H1 (cell line): ENCODE results near the gene SCGB1C2. TPM values are rescaled to one million over a fixed set of nuclear protein-coding genes. Genes with fewer than 3 reads are reported as not detected.

Experiments used
- CTCF ChIA-PET: fragments of 300-600 bp; sonication (Branson Sonifier 250); formaldehyde crosslinking; loops from one replicate; lab custom pipeline; 2021; ENCODE audit not compliant: partially characterized antibody; lab: Charles Lee
- POLR2A ChIA-PET: fragments of 300-600 bp; sonication (Branson Sonifier 250); formaldehyde crosslinking; loops from one replicate; lab custom pipeline; 2021; ENCODE audit warnings: inconsistent platforms; ENCODE audit not compliant: partially characterized antibody; lab: Charles Lee
- DNase-seq, 2 experiments: peaks; one replicate each; pipeline versions ENCODE4 v3.0.0 to v3.0.0-alpha.2; 2010 to 2022; ENCODE audit warnings: low spot score in 2 of 2, low read depth in 1 of 2, mixed read lengths in 1 of 2
- FAIRE-seq: peaks from 2 replicates; lab custom pipeline; 2011; peaks lifted over from hg19 to GRCh38; lab: Jason Lieb, UNC
- H2AFZ ChIP-seq: 2 replicates; pipeline ENCODE4 v1.8.1; 2012; ENCODE audit warnings: low read length, inconsistent platforms
- H2AK5ac ChIP-seq: 2 replicates; pipeline ENCODE4 v1.6.1; 2013; ENCODE audit warnings: low read depth, low read length
- H2BK120ac ChIP-seq: replicated peaks from 2 replicates; pipeline ENCODE3; 2013; ENCODE audit warnings: low read depth, low read length, inconsistent platforms
- H2BK12ac ChIP-seq: 2 replicates; pipeline ENCODE4 v1.6.1; 2013; ENCODE audit warnings: low read depth, low read length
- H2BK15ac ChIP-seq: 2 replicates; pipeline ENCODE4 v1.6.1; 2013; ENCODE audit warnings: low read length
- H2BK20ac ChIP-seq: 2 replicates; pipeline ENCODE4 v1.6.1; 2013; ENCODE audit warnings: low read length
- H2BK5ac ChIP-seq: 2 replicates; pipeline ENCODE4 v1.6.1; 2013; ENCODE audit warnings: low read depth, low read length
- H3K14ac ChIP-seq: 2 replicates; pipeline ENCODE4 v1.6.1; 2013; ENCODE audit warnings: inconsistent platforms; ENCODE audit not compliant: insufficient read length
- H3K18ac ChIP-seq: 2 replicates; pipeline ENCODE4 v1.6.1; 2013; ENCODE audit warnings: low read length; ENCODE audit errors: extremely low read depth
- H3K23ac ChIP-seq: 2 replicates; pipeline ENCODE4 v1.6.1; 2013; ENCODE audit warnings: inconsistent platforms; ENCODE audit not compliant: insufficient read length
- H3K23me2 ChIP-seq: 2 replicates; pipeline ENCODE4 v1.6.1; 2013; ENCODE audit warnings: low read depth, low read length
- H3K27ac ChIP-seq: 2 replicates; pipeline ENCODE4 v1.6.1; 2011; ENCODE audit warnings: low read depth, low read length, inconsistent platforms
- H3K27me3 ChIP-seq, 4 experiments: replicated peaks in 1 of 4; 1 replicate in 1 of 4; 2 replicates in 3 of 4; pipeline versions ENCODE4 v1.6.1 to v1.8.1; 2011 to 2013; ENCODE audit warnings: low read length in 3 of 4, mild to moderate bottlenecking in 3 of 4, inconsistent platforms in 2 of 4, mixed read lengths in 2 of 4, moderate library complexity in 1 of 4; ENCODE audit not compliant: control insufficient read depth in 3 of 4, insufficient read depth in 3 of 4; ENCODE audit errors: extremely low read depth in 1 of 4
- H3K36me3 ChIP-seq, 4 experiments: 2 replicates each; pipeline versions ENCODE4 v1.6.1 to v1.8.1; 2011 to 2013; ENCODE audit warnings: mild to moderate bottlenecking in 4 of 4, low read length in 3 of 4, moderate library complexity in 2 of 4, control low read depth in 1 of 4, inconsistent platforms in 1 of 4; ENCODE audit not compliant: insufficient read depth in 4 of 4, control insufficient read depth in 2 of 4
- H3K4ac ChIP-seq: replicated peaks from 2 replicates; pipeline ENCODE3; 2013; ENCODE audit warnings: low read length, low read depth, mixed read lengths, inconsistent platforms; ENCODE audit not compliant: insufficient read length
- H3K4me1 ChIP-seq, 4 experiments: replicated peaks in 1 of 4; 1 replicate in 1 of 4; 2 replicates in 3 of 4; pipeline versions ENCODE4 v1.6.1 to v1.8.1; 2011 to 2013; ENCODE audit warnings: low read length in 3 of 4, inconsistent platforms in 2 of 4, mixed read lengths in 1 of 4; ENCODE audit not compliant: insufficient read depth in 4 of 4, control insufficient read depth in 3 of 4
- H3K4me2 ChIP-seq, 2 experiments: 2 replicates each; pipeline versions ENCODE4 v1.6.1 to v1.8.1; 2011 to 2013; ENCODE audit warnings: low read depth in 2 of 2, low read length in 2 of 2, control low read depth in 1 of 2, inconsistent platforms in 1 of 2, mild to moderate bottlenecking in 1 of 2; ENCODE audit not compliant: insufficient read depth in 1 of 2
- H3K4me3 ChIP-seq, 4 experiments: fragments of 200-600, 300-600 bp in 1 of 4; sonication (generic), shearing (Covaris generic), sonication (Bioruptor Twin) in 1 of 4; 2 replicates each; pipeline versions ENCODE4 v1.5.1 to v1.8.1; 2011 to 2016; ENCODE audit warnings: low read length in 4 of 4, low read depth in 3 of 4, control low read depth in 2 of 4, inconsistent platforms in 2 of 4, mild to moderate bottlenecking in 2 of 4, mixed read lengths in 1 of 4, moderate library complexity in 1 of 4; ENCODE audit not compliant: insufficient read depth in 2 of 4; ENCODE audit errors: extremely low read depth in 1 of 4
- H3K56ac ChIP-seq: replicated peaks from 2 replicates; pipeline ENCODE3; 2013; ENCODE audit warnings: low read depth, mild to moderate bottlenecking, mixed read lengths, low read length, inconsistent platforms; ENCODE audit not compliant: insufficient read length
- H3K79me1 ChIP-seq: 2 replicates; pipeline ENCODE4 v1.6.1; 2013; ENCODE audit warnings: low read depth, low read length, control low read depth
- H3K79me2 ChIP-seq, 2 experiments: 2 replicates each; pipeline versions ENCODE4 v1.6.1 to v1.8.1; 2012 to 2013; ENCODE audit warnings: low read length in 2 of 2, mild to moderate bottlenecking in 2 of 2, inconsistent platforms in 1 of 2; ENCODE audit not compliant: insufficient read depth in 2 of 2, control insufficient read depth in 1 of 2
- H3K9ac ChIP-seq, 4 experiments: replicated peaks in 1 of 4; 1 replicate in 1 of 4; 2 replicates in 3 of 4; pipeline versions ENCODE4 v1.6.1 to v1.8.1; 2011 to 2013; ENCODE audit warnings: low read depth in 3 of 4, low read length in 3 of 4, control low read depth in 2 of 4, mild to moderate bottlenecking in 2 of 4, moderate library complexity in 2 of 4, inconsistent platforms in 1 of 4; ENCODE audit errors: extremely low read depth in 1 of 4
- H3K9me3 ChIP-seq, 2 experiments: 2 replicates each; pipeline versions ENCODE4 v1.6.1 to v1.8.1; 2012 to 2013; ENCODE audit warnings: mild to moderate bottlenecking in 2 of 2, moderate library complexity in 2 of 2, control low read depth in 1 of 2, inconsistent platforms in 1 of 2, low read depth in 1 of 2, low read length in 1 of 2, mixed read lengths in 1 of 2; ENCODE audit not compliant: insufficient read depth in 2 of 2
- H4K20me1 ChIP-seq, 2 experiments: replicated peaks in 1 of 2; 2 replicates each; pipeline versions ENCODE3 to v1.8.1; 2011 to 2013; ENCODE audit warnings: inconsistent platforms in 2 of 2, low read length in 2 of 2, mild to moderate bottlenecking in 1 of 2; ENCODE audit not compliant: insufficient read depth in 2 of 2, control insufficient read depth in 1 of 2
- H4K5ac ChIP-seq: 2 replicates; pipeline ENCODE4 v1.6.1; 2013; ENCODE audit warnings: low read length, low read depth, mixed read lengths, inconsistent platforms; ENCODE audit not compliant: insufficient read length
- H4K8ac ChIP-seq: 2 replicates; pipeline ENCODE4 v1.8.0; 2013; ENCODE audit warnings: mild to moderate bottlenecking, moderate library complexity, low read length, inconsistent platforms; ENCODE audit not compliant: insufficient read depth; ENCODE audit errors: extremely low read depth
- H4K91ac ChIP-seq: replicated peaks from 2 replicates; pipeline ENCODE3; 2013; ENCODE audit warnings: low read length, mixed read lengths, inconsistent platforms; ENCODE audit not compliant: insufficient read length
- BACH1 ChIP-seq: IDR thresholded peaks from 2 replicates; pipeline ENCODE4 v1.6.1; 2012; ENCODE audit warnings: low read length, improper control_type of control experiment
- WGBS, 2 experiments: shearing (Covaris generic) in 1 of 2; methylation state at CpG; one replicate each; pipeline versions ENCODE4 v1.1.6 to v1.1.7; 2013 to 2015; ENCODE audit warnings: low lambda C conversion rate in 2 of 2, mixed read lengths in 2 of 2, inconsistent platforms in 1 of 2, low coverage in 1 of 2, missing lambda C conversion rate in 1 of 2; ENCODE audit not compliant: insufficient replicate concordance in 2 of 2, insufficient coverage in 1 of 2, insufficient read length in 1 of 2; ENCODE audit errors: extremely low coverage in 1 of 2, missing lambda C conversion rate in 1 of 2; 5-methylcytosine and 5-hydroxymethylcytosine counted together
- polyA plus RNA-seq, 7 experiments: library from polyadenylated mRNA; depleted of rRNA in 3 of 7; stranded (reverse) in 5 of 7; unstranded in 2 of 7; fragments of >200 nt in 5 of 7; fragments of 200-250 nt in 2 of 7; gene quantifications; 1 replicate in 5 of 7; 2 replicates in 1 of 7; 4 replicates in 1 of 7; pipeline versions ENCODE4 v1.2.1 to v1.2.3, GENCODE V29; 2011 to 2013; ENCODE audit warnings: missing spikeins in 2 of 7, mixed read lengths in 2 of 7
- total RNA-seq: library from RNA; stranded (reverse); fragmentation: NEBNext Ultra II Directional; extraction: Animal tissue kit (Norgen Biotek cat#: 25700); gene quantifications from 2 replicates; pipeline ENCODE4 v1.2.1, GENCODE V29; 2021

SCGB1C2 gene
- total and polyA plus RNA-seq, 2 of the 8 experiments (the other 6 are each of a cell fraction or from before 2014, with no cell fraction given), result not detected

GRCh38 chr17:146546-146945 lies 9.2 kb downstream of the SCGB1C2 start:
- TF ChIP-seq BACH1, result no peak
- peaks cover 0 to 2% (median 0%) of the 10 kb centered on the region in 4 experiments; a peak in 1 of 7 replicates for H3K4me1 ChIP-seq
- no peak overlapping the region for H3K14ac ChIP-seq
- no peak overlapping the region for H2AK5ac ChIP-seq
- no peak overlapping the region for H3K23ac ChIP-seq
- FAIRE-seq (no peak), DNase-seq (no peak)
- no peaks in the 10 kb centered on the region for H3K79me1 ChIP-seq
- H4K5ac ChIP-seq, result no peak overlapping the region
- H3K36me3 ChIP-seq, result no peaks in the 10 kb centered on the region
- ChIA-PET CTCF (interaction anchor here (1.1 kb wide), 1 partner anchor 17 kb away, joined by 4 read pairs; no protein-coding TSS in a partner anchor), POLR2A (interaction anchor here (1.5 kb wide), 1 partner anchor 10 kb away, joined by 3 read pairs; no protein-coding TSS in a partner anchor)
- no peak overlapping the region for H3K4ac ChIP-seq
- H4K20me1 ChIP-seq, result no peaks in the 10 kb centered on the region
- H4K91ac ChIP-seq, result no peak overlapping the region
- H3K9ac ChIP-seq, result no peak overlapping the region
- H2BK15ac ChIP-seq, result no peak overlapping the region
- H3K23me2 ChIP-seq, result no peaks in the 10 kb centered on the region
- H3K18ac ChIP-seq, result no peak overlapping the region
- H3K4me3 ChIP-seq, result no peak overlapping the region
- 86% methylated on average over 10 of the region's 10 CpGs; no CpG with 5 or more reads in 1 of the 2 experiments for WGBS, 2 experiments
- peaks cover 3 to 17% (median 11%) of the 10 kb centered on the region in 4 experiments; a peak in 5 of 7 replicates for H3K27me3 ChIP-seq
- H4K8ac ChIP-seq, result 0 out of 2 replicates have a peak overlapping the region, but pooled peaks have one; percentile 16
- H3K79me2 ChIP-seq, result no peaks in the 10 kb centered on the region
- H2BK120ac ChIP-seq, result no peak overlapping the region
- no peak overlapping the region for H2AFZ ChIP-seq
- H3K56ac ChIP-seq, result no peak overlapping the region
- H2BK5ac ChIP-seq, result no peak overlapping the region
- H2BK12ac ChIP-seq, result no peak overlapping the region
- no peak overlapping the region for H3K4me2 ChIP-seq
- no peaks in the 10 kb centered on the region for H3K9me3 ChIP-seq
- no peak overlapping the region for H3K27ac ChIP-seq
- H2BK20ac ChIP-seq, result no peak overlapping the region
